Erythroblast (primary cell): ENCODE results near the gene ATG2B.

Experiments
- GATA1 ChIP-seq: IDR thresholded peaks from 2 replicates; pipeline ENCODE4 v1.6.1; 2011; ENCODE audit warnings: low read depth, mild to moderate bottlenecking, control low read depth, low read length, moderate library complexity
- POLR2A ChIP-seq: IDR thresholded peaks from 2 replicates; pipeline ENCODE4 v1.6.1; 2011; ENCODE audit warnings: mild to moderate bottlenecking, low read length

- TF ChIP-seq POLR2A (no peak), GATA1 (no peak)
These were observed 123.4 kb downstream of the ATG2B start for GRCh38 chr14:96239711-96240141.
